ENCODE results near the gene ENOX1. TPM values are rescaled to one million over a fixed set of nuclear protein-coding genes. Genes with fewer than 3 reads are reported as not detected.

The ENOX1 gene
- total RNA-seq, 2 donors from 2014 or later: not detected

- DNase-seq (no peak), ATAC-seq (no peak)
- H3K36me3 Mint-ChIP-seq (ENCODE audit: low read depth): no peaks in the 10 kb centered on the region
- no peak overlapping the region for H3K27ac Mint-ChIP-seq
- H3K9me3 ChIP-seq (ENCODE audit: control insufficient read depth, low read length, poor library complexity, severe bottlenecking): no peaks in the 10 kb centered on the region
- H3K4me1 Mint-ChIP-seq: no peaks in the 10 kb centered on the region
- H3K4me3 Mint-ChIP-seq: no peak overlapping the region
- H3K27me3 Mint-ChIP-seq: peaks cover 21% of the 10 kb centered on the region
Measured at GRCh38 chr13:43580280-43580679, 206.5 kb downstream of the ENOX1 start.

GRCh38 chr13:43579321-43579720 lies 207.5 kb downstream of the ENOX1 start:
- H3K27me3 Mint-ChIP-seq: peaks cover 16% of the 10 kb centered on the region
- H3K27ac Mint-ChIP-seq: no peak overlapping the region
- H3K4me3 Mint-ChIP-seq: no peak overlapping the region
- no peak for DNase-seq
- H3K4me1 Mint-ChIP-seq: no peaks in the 10 kb centered on the region
- no peaks in the 10 kb centered on the region for H3K36me3 Mint-ChIP-seq (ENCODE audit: low read depth)
- no peak for ATAC-seq
- H3K9me3 ChIP-seq (ENCODE audit: control insufficient read depth, low read length, poor library complexity, severe bottlenecking): no peaks in the 10 kb centered on the region

GRCh38 chr13:43574605-43575004 lies 212.2 kb downstream of the ENOX1 start:
- Mint-ChIP-seq H3K27ac (no peak overlapping the region), H3K27me3 (peaks cover 13% of the 10 kb centered on the region), H3K36me3 (ENCODE audit: low read depth) (no peaks in the 10 kb centered on the region), H3K4me1 (no peaks in the 10 kb centered on the region), H3K4me3 (no peak overlapping the region)
- DNase-seq: no peak
- ATAC-seq: no peak
- H3K9me3 ChIP-seq (ENCODE audit: control insufficient read depth, low read length, poor library complexity, severe bottlenecking): no peaks in the 10 kb centered on the region

GRCh38 chr13:43573802-43574514 lies 212.8 kb downstream of the ENOX1 start:
- Mint-ChIP-seq H3K27ac (no peak overlapping the region), H3K4me1 (no peaks in the 10 kb centered on the region), H3K4me3 (no peak overlapping the region), H3K27me3 (peaks cover 20% of the 10 kb centered on the region), H3K36me3 (ENCODE audit: low read depth) (no peaks in the 10 kb centered on the region)
- no peaks in the 10 kb centered on the region for H3K9me3 ChIP-seq (ENCODE audit: control insufficient read depth, low read length, poor library complexity, severe bottlenecking)
- no peak for DNase-seq
- no peak for ATAC-seq

GRCh38 chr13:43573361-43573740 lies 213.4 kb downstream of the ENOX1 start:
- no peaks in the 10 kb centered on the region for H3K9me3 ChIP-seq (ENCODE audit: control insufficient read depth, low read length, poor library complexity, severe bottlenecking)
- DNase-seq: no peak
- Mint-ChIP-seq H3K36me3 (ENCODE audit: low read depth) (no peaks in the 10 kb centered on the region), H3K27me3 (peaks cover 24% of the 10 kb centered on the region), H3K4me3 (no peak overlapping the region), H3K27ac (no peak overlapping the region), H3K4me1 (no peaks in the 10 kb centered on the region)
- no peak for ATAC-seq

GRCh38 chr13:43572656-43573360 lies 214.0 kb downstream of the ENOX1 start:
- H3K27ac Mint-ChIP-seq: no peak overlapping the region
- peaks cover 28% of the 10 kb centered on the region for H3K27me3 Mint-ChIP-seq
- DNase-seq (no peak), ATAC-seq (no peak)
- no peaks in the 10 kb centered on the region for H3K4me1 Mint-ChIP-seq
- H3K4me3 Mint-ChIP-seq: no peak overlapping the region
- no peaks in the 10 kb centered on the region for H3K36me3 Mint-ChIP-seq (ENCODE audit: low read depth)
- no peaks in the 10 kb centered on the region for H3K9me3 ChIP-seq (ENCODE audit: control insufficient read depth, low read length, poor library complexity, severe bottlenecking)

GRCh38 chr13:43569658-43570057 lies 217.1 kb downstream of the ENOX1 start:
- Mint-ChIP-seq H3K27me3 (peaks cover 39% of the 10 kb centered on the region), H3K4me3 (no peak overlapping the region), H3K27ac (no peak overlapping the region), H3K4me1 (no peaks in the 10 kb centered on the region), H3K36me3 (ENCODE audit: low read depth) (no peaks in the 10 kb centered on the region)
- DNase-seq: no peak
- no peak for ATAC-seq
- H3K9me3 ChIP-seq (ENCODE audit: control insufficient read depth, low read length, poor library complexity, severe bottlenecking): no peaks in the 10 kb centered on the region

GRCh38 chr13:43567608-43568007 lies 219.2 kb downstream of the ENOX1 start:
- no peak for ATAC-seq
- no peaks in the 10 kb centered on the region for H3K36me3 Mint-ChIP-seq (ENCODE audit: low read depth)
- no peak for DNase-seq
- no peak overlapping the region for H3K27ac Mint-ChIP-seq
- no peak overlapping the region for H3K4me3 Mint-ChIP-seq
- no peaks in the 10 kb centered on the region for H3K4me1 Mint-ChIP-seq
- no peaks in the 10 kb centered on the region for H3K9me3 ChIP-seq (ENCODE audit: control insufficient read depth, low read length, poor library complexity, severe bottlenecking)
- peaks cover 33% of the 10 kb centered on the region for H3K27me3 Mint-ChIP-seq

GRCh38 chr13:43564952-43565351 lies 221.8 kb downstream of the ENOX1 start:
- ATAC-seq (no peak), DNase-seq (no peak)
- no peaks in the 10 kb centered on the region for H3K36me3 Mint-ChIP-seq (ENCODE audit: low read depth)
- no peak overlapping the region for H3K4me3 Mint-ChIP-seq
- H3K4me1 Mint-ChIP-seq: no peaks in the 10 kb centered on the region
- no peak overlapping the region for H3K27ac Mint-ChIP-seq
- peaks cover 38% of the 10 kb centered on the region for H3K27me3 Mint-ChIP-seq
- no peaks in the 10 kb centered on the region for H3K9me3 ChIP-seq (ENCODE audit: control insufficient read depth, low read length, poor library complexity, severe bottlenecking)

- H3K27ac Mint-ChIP-seq: no peak overlapping the region
- DNase-seq: no peak
- peaks cover 20% of the 10 kb centered on the region for H3K27me3 Mint-ChIP-seq
- H3K4me3 Mint-ChIP-seq: no peak overlapping the region
- H3K4me1 Mint-ChIP-seq: no peaks in the 10 kb centered on the region
- H3K9me3 ChIP-seq (ENCODE audit: control insufficient read depth, low read length, poor library complexity, severe bottlenecking): no peaks in the 10 kb centered on the region
- no peak for ATAC-seq
- no peaks in the 10 kb centered on the region for H3K36me3 Mint-ChIP-seq (ENCODE audit: low read depth)
Measured at GRCh38 chr13:43561081-43561480, 225.7 kb downstream of the ENOX1 start.

- no peaks in the 10 kb centered on the region for H3K36me3 Mint-ChIP-seq (ENCODE audit: low read depth)
- no peak overlapping the region for H3K4me3 Mint-ChIP-seq
- DNase-seq (no peak), ATAC-seq (no peak)
- no peaks in the 10 kb centered on the region for H3K9me3 ChIP-seq (ENCODE audit: control insufficient read depth, low read length, poor library complexity, severe bottlenecking)
- peaks cover 8% of the 10 kb centered on the region for H3K27me3 Mint-ChIP-seq
- H3K27ac Mint-ChIP-seq: no peak overlapping the region
- no peaks in the 10 kb centered on the region for H3K4me1 Mint-ChIP-seq
Measured at GRCh38 chr13:43558939-43559338, 227.8 kb downstream of the ENOX1 start.

GRCh38 chr13:43558326-43558725 lies 228.4 kb downstream of the ENOX1 start:
- DNase-seq (no peak), ATAC-seq (no peak)
- Mint-ChIP-seq H3K27me3 (peaks cover 8% of the 10 kb centered on the region), H3K27ac (no peak overlapping the region), H3K4me1 (no peaks in the 10 kb centered on the region), H3K36me3 (ENCODE audit: low read depth) (no peaks in the 10 kb centered on the region), H3K4me3 (no peak overlapping the region)
- H3K9me3 ChIP-seq (ENCODE audit: control insufficient read depth, low read length, poor library complexity, severe bottlenecking): no peaks in the 10 kb centered on the region

GRCh38 chr13:43555667-43556066 lies 231.1 kb downstream of the ENOX1 start:
- ATAC-seq (no peak), DNase-seq (no peak)
- no peaks in the 10 kb centered on the region for H3K4me1 Mint-ChIP-seq
- no peak overlapping the region for H3K4me3 Mint-ChIP-seq
- no peaks in the 10 kb centered on the region for H3K36me3 Mint-ChIP-seq (ENCODE audit: low read depth)
- peaks cover 4% of the 10 kb centered on the region for H3K27me3 Mint-ChIP-seq
- no peak overlapping the region for H3K27ac Mint-ChIP-seq
- H3K9me3 ChIP-seq (ENCODE audit: control insufficient read depth, low read length, poor library complexity, severe bottlenecking): no peaks in the 10 kb centered on the region

- peaks cover 2% of the 10 kb centered on the region for H3K36me3 Mint-ChIP-seq (ENCODE audit: low read depth)
- no peaks in the 10 kb centered on the region for H3K9me3 ChIP-seq (ENCODE audit: control insufficient read depth, low read length, poor library complexity, severe bottlenecking)
- no peaks in the 10 kb centered on the region for H3K4me1 Mint-ChIP-seq
- peaks cover 13% of the 10 kb centered on the region for H3K27me3 Mint-ChIP-seq
- DNase-seq (no peak), ATAC-seq (no peak)
- no peak overlapping the region for H3K27ac Mint-ChIP-seq
- no peak overlapping the region for H3K4me3 Mint-ChIP-seq
Measured at GRCh38 chr13:43551897-43552456, 234.8 kb downstream of the ENOX1 start.

All from T-helper 17 cell (primary cell).